Dermis microvascular lymphatic vessel endothelial cell (primary cell): Measurements from ENCODE around the gene FMN1. TPM values are rescaled to one million over a fixed set of nuclear protein-coding genes. Genes with fewer than 3 reads are reported as not detected.
A peak's percentile ranks its signal among the peaks of the same experiment; 100 is the strongest.

Source experiments
- DNase-seq, 2 donors: peaks; one replicate each; pipeline versions ENCODE4 v3.0.0 to v3.0.0-alpha.2; 2010; ENCODE audit warnings: low read depth in 2 of 2
- total RNA-seq: library from RNA; depleted of rRNA; stranded (reverse); fragments of >200 nt; gene quantifications from 2 replicates; pipeline ENCODE4 v1.2.1, GENCODE V29; 2014

Gene FMN1
- total RNA-seq, 1 donor from 2014 or later, result under 0.01 TPM

DNA sequence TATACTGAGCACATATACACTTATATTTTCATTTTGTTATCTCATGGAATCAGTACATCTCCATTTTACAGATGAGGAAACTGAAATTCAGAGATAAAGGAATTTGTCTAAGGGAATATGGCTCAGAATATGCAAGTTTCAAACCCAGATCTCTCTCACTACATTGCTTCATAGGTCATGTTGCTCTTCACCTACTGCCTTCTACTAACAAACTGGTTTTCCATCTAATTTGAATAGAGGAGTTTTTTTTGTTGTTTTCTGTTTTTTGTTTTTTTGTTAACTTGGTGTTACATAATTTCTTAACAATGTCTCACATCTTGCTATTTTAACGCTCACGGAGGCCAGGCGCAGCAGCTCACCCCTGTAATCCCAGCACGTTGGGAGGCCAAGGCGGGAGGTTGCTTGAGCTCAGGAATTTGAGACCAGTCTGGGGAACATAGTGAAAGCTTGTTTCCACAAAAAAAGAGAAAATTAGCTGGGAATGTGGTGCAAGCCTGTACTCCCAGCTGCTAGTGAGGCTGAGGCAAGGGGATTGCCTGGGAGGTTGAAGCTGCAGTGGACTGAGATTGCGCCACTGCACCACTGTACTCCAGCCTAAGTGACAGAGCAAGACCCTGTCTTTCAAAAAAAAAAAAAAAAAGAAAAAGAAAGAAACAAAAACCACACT, 37.0 kb downstream of the FMN1 start:
- no peak for DNase-seq

- DNase-seq, result no peak
Measured at GRCh38 chr15:33155691-33156420, 38.7 kb downstream of the FMN1 start.

- no peak for DNase-seq
Measured at GRCh38 chr15:33154351-33155166, 40.0 kb downstream of the FMN1 start.

GRCh38 chr15:33153548-33153947, 41.0 kb downstream of the FMN1 start:
- no peak for DNase-seq

DNA sequence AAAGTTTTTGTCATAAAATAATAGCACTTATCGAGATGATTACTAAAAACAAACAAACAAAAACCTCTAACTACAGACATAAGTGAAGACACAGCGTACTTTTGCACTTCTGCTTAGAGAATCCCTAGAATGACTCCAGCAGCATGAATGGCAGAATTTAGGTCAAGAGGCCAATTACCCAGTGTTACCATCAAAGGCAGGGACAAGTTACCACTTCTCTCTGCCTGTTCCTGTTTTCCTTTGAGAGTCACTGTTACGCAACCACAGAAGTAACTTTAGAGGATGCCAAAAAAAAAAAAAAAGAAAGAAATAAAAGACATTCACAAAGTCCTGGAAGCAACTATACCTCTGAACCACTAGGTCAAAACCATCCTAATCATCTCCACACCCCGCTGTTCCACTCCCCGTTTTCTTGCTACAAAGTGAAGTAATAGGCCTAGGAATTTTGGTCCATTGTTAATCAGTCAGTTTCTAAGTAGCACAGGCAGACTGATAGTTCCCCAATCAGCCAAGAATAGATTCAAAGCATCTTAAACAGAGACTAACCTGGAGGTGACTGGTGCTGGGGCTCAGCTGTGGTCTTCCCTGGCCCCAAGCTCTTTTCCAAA, 41.9 kb downstream of the FMN1 start:
- DNase-seq, result no peak

GRCh38 chr15:33150971-33151370, 43.5 kb downstream of the FMN1 start:
- no peak for DNase-seq

DNA sequence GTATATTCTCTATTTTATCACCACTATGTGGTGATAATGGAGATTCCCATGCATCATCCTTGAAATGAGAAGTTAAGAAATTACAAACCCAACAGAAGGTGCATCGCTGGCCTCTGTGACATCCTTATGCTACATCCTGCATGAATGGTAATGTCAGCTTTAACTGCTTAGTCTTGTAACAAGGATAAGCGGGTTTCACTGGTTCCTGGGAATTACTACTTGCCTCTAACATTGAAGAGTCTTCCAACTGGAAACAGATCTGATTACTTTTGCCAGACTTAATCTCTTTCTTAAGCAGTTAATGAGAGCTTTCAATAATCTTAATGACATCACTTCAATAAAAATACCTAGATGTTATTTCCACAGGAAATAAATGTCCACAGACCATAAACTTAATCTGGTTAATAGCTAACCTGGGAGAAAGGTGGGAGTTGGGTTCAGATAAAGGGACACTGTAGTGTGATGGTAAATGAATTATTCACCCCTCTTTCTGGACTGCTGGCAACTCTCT, 44.0 kb downstream of the FMN1 start:
- DNase-seq, result no peak

DNA sequence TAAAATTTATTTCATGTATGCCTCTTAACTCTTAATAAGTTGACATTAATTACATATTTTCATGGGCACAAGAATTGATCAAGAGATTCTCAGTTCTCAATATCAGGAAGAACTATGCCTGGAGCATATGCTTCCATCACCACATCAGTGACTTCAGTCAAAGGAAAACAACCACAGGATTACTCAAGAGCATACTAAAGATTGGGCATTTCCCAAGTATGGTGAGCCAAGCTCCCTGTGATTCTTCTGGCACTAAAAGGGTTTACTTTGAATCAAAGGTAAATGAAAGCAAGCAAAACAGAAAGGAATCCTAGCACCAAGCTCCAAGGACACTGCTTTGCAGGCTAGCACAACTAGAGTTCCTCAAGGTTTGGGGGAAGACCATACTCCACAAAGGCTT, 44.6 kb downstream of the FMN1 start:
- no peak for DNase-seq

- DNase-seq, result no peak
Measured at GRCh38 chr15:33148129-33148751, 46.3 kb downstream of the FMN1 start.

- DNase-seq, result no peak
Measured at GRCh38 chr15:33146051-33146450, 48.5 kb downstream of the FMN1 start.

- no peak for DNase-seq
Measured at GRCh38 chr15:33145447-33145846, 49.1 kb downstream of the FMN1 start.

DNA sequence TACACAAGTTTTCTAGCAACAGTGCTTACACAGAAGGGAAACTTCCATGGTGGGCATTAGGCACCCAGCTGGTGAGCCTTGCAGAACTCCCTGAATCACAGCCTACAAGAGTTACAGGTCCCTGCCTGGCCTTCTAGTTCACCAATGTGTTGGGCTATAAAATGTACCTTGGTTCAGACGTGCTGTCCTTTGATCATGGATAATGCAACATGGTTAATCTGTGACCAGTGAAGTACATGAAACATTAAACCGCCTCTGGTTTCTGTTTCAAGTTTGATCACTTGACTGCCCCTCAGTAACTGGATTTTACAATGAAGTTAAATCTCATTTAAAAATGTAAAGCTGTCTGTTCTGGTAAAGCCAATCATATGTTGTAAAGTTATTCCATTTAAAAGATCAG, 51.8 kb downstream of the FMN1 start:
- no peak for DNase-seq

- DNase-seq, result no peak
Measured at GRCh38 chr15:33138000-33138399, 56.5 kb downstream of the FMN1 start.

GRCh38 chr15:33137101-33137500, 57.4 kb downstream of the FMN1 start:
- no peak for DNase-seq

DNA sequence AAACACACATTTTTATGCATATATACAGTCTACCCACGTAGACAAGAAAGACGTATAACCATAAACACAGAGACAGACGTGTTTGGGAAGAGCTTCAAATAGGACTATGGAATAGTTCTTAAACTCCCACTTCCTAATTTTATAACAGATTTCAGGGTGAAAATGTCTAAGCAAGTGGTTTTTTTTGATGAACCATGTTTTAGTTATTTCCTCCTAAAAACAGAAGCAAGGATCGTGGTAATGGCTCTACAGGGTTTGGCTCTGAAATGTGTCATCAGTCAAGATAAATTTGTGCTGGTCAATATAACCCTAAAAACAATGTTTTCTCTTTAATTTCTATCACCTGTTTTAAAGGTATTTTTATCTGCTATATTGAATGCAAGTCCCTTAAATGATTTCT, 58.2 kb downstream of the FMN1 start:
- DNase-seq, result no peak

DNA sequence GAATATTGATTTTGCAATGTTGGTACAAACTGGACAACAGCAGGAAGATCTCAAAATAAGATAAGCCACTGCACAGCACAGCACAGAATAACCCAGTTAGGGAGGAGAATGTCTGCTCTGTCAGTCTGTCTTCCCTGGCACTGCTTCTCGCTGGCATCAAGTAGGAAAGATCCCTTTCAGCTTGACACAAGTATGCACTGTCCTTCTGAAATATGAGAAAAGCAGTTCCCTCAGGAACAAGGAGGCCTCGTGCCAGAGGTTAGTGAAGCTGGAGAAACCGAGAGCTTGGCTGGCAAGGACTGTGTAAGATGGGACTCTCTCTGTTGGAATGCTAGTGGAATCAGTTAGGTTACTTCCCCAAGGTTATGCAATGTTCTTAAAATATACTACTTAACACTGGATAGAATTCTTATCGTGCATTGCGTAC, 59.1 kb downstream of the FMN1 start:
- DNase-seq, result no peak

DNA sequence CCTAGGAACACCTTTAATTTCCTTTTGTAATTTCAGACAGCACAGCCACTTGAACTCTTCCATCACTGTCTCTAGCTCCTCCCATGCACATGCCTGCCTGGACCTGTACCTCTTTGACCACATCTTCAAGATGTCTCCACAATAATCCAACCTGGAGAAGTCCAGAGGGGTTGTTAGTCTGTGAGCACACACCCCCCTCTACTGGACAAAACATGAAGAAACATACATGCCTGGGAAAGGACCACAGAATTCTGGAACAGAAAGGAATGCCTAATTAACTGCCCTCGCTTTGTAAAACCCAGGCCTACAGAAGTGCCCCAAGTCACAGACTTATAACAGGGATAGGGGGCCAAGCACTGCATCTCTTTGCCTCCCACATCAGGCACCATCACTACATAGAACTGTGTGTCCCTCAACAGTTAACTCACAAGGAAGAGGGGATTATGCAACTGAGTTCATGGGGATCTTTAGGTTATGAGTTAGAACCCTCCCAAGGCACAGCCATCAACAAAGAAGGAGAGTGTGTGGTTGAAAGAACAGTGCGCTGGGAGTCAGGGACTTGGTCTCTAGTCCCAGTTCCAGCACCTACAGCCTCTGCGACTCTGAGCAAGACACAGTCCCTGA, 61.7 kb downstream of the FMN1 start:
- peak; percentile 10 to 60 for DNase-seq

DNA sequence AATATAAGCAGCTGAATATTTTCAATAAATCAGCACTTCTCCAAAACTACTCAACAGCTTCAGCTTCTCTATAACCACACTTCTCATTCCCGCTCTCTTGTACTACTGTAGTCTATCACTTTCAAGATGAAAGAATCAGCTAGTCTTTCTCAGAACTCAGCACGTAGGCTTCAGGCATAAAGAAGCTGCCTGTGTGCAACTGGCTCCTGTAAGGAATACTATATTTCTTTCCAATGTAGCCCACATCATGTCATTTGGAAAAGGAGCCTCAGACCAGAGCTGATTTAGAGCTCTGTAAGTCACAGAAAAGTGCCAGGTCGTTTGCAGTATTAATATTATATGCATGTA, 62.3 kb downstream of the FMN1 start:
- no peak for DNase-seq

- DNase-seq, result no peak
Measured at GRCh38 chr15:33131552-33132232, 62.8 kb downstream of the FMN1 start.

DNA sequence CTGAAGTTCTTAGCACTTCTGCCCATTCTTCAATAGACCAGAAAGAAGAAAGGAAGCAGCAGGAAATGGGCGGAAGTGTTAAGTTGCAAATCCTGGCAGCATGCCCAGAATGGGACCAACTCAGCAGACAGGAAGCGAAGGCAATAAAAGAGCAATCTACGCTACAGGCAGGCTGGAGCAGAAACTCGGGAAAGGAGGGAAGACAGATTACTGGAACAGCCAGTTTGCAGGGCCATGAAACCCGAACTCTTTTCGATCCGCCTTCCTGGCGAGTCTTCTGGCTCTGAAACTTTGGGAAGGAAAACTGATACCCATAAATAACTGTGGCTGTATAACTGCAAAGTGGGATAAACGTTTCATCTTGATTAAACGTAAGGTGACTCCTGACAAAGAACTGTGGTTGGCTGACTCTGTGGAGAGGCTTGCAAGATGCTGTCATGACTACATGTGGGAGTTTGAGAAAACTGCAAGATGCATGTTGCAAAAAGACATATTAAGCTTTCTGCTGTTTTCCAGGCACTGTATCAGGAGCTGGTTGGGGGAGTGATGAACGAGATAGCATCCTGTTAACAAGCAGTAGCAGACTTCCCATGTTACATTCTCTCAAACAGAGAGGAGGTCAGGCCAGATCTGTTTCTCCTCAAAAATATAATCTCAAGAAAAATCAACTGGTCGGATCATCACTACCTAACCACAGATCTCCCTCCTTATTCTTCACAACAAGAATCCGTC, 67.8 kb downstream of the FMN1 start:
- peak; percentile 30 to 93 for DNase-seq
